Body of pancreas (tissue), 4 donors: ENCODE measurements around the gene UHMK1. TPM values are rescaled to one million over a fixed set of nuclear protein-coding genes. Genes with fewer than 3 reads are reported as not detected.

Experiments
- ATAC-seq: fragments of 150-250 bp; one replicate; pipeline ENCODE4 v1.9.1; 2016
- DNase-seq, 4 donors: peaks; one replicate each; pipeline ENCODE4 v3.0.0-alpha.2; 2019
- H3K27ac ChIP-seq, 4 donors: fragments of 200-600 bp; sonication (generic); 1 replicate in 3 of 4; 2 replicates in 1 of 4; pipeline versions ENCODE4 v1.5.1 to v1.6.1; 2016 to 2019; ENCODE audit warnings: mild to moderate bottlenecking in 1 of 4, mixed read lengths in 1 of 4, moderate library complexity in 1 of 4
- H3K27me3 ChIP-seq, 2 donors: fragments of 200-600 bp; sonication (generic); one replicate each; pipeline ENCODE4 v1.6.0; 2016; ENCODE audit warnings: mild to moderate bottlenecking in 1 of 2
- H3K36me3 ChIP-seq, 2 donors: fragments of 200-600 bp; sonication (generic); replicated peaks in 1 of 2; 2 replicates each; pipeline ENCODE4 v1.5.1; 2016; ENCODE audit warnings: low read depth in 2 of 2; ENCODE audit not compliant: insufficient read depth in 1 of 2
- H3K4me1 ChIP-seq: fragments of 200-600 bp; sonication (generic); one replicate; pipeline ENCODE4 v1.6.0; 2016
- H3K4me3 ChIP-seq, 2 donors: fragments of 200-600 bp; sonication (generic); 1 replicate in 1 of 2; 2 replicates in 1 of 2; pipeline ENCODE4 v1.5.1; 2016 to 2019
- H3K9me3 ChIP-seq, 3 donors: fragments of 200-600 bp; sonication (generic); 1 replicate in 2 of 3; 2 replicates in 1 of 3; pipeline ENCODE4 v1.5.1; 2016
- POLR2A ChIP-seq, 3 donors: fragments of 450-650 bp; IDR thresholded peaks; one replicate each; pipeline ENCODE4 v1.6.1; 2016; ENCODE audit warnings: antibody characterized with exemption in 3 of 3, mild to moderate bottlenecking in 2 of 3
- WGBS, 2 donors: methylation state at CpG; one replicate each; pipeline ENCODE4 v1.1.5; 2017; 5-methylcytosine and 5-hydroxymethylcytosine counted together
- intact Hi-C: fragments of 100-400 bp; cut with DNase I; formaldehyde crosslinking; loops from one replicate; pipeline ENCODE4 v1.15.1; 2023
- total RNA-seq, 2 donors: library from RNA; depleted of rRNA; stranded (reverse); fragments of >200 nt; gene quantifications; one replicate each; pipeline ENCODE4 v1.1.0, GENCODE V29; 2016
- TF ChIP-seq, protein P1 (sequence below), 7 experiments: fragments of 450-650 bp in 4 of 7; fragments of 200-600 bp in 3 of 7; sonication (generic) in 3 of 7; IDR thresholded peaks; one replicate each; pipeline ENCODE4 v1.5.1; 2016 to 2019; ENCODE audit warnings: antibody characterized with exemption in 7 of 7

The UHMK1 gene
- total RNA-seq, 2 donors from 2014 or later = 23.1 to 27.7 TPM

- no peaks in the 10 kb centered on the region for H3K27me3 ChIP-seq
- peak overlapping the region; percentile 52 to 92 (median 84) for H3K27ac ChIP-seq
- WGBS, 2 donors = 43 to 44% methylated on average over 13 of the region's 13 CpGs
- ATAC-seq = no peak
- peaks cover 0 to 3% (median 0%) of the 10 kb centered on the region in 3 donors for H3K9me3 ChIP-seq
- peaks cover 0 to 7% of the 10 kb centered on the region in 2 donors for H3K36me3 ChIP-seq
- TF ChIP-seq, protein P1, sequence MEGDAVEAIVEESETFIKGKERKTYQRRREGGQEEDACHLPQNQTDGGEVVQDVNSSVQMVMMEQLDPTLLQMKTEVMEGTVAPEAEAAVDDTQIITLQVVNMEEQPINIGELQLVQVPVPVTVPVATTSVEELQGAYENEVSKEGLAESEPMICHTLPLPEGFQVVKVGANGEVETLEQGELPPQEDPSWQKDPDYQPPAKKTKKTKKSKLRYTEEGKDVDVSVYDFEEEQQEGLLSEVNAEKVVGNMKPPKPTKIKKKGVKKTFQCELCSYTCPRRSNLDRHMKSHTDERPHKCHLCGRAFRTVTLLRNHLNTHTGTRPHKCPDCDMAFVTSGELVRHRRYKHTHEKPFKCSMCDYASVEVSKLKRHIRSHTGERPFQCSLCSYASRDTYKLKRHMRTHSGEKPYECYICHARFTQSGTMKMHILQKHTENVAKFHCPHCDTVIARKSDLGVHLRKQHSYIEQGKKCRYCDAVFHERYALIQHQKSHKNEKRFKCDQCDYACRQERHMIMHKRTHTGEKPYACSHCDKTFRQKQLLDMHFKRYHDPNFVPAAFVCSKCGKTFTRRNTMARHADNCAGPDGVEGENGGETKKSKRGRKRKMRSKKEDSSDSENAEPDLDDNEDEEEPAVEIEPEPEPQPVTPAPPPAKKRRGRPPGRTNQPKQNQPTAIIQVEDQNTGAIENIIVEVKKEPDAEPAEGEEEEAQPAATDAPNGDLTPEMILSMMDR (IDR thresholded peaks at IDR 0.05) = peak in 3 of 7 experiments; percentile 5 to 27 (median 18)
- no peak for TF ChIP-seq POLR2A (IDR thresholded peaks at IDR 0.05)
- intact Hi-C loops = no loop called here
- no peak for DNase-seq
- peaks cover 18% of the 10 kb centered on the region for H3K4me1 ChIP-seq
- H3K4me3 ChIP-seq = peak overlapping the region; percentile 78 to 99
Measured at GRCh38 chr1:162497104-162497722, 405 bp upstream of the UHMK1 start.

DNA sequence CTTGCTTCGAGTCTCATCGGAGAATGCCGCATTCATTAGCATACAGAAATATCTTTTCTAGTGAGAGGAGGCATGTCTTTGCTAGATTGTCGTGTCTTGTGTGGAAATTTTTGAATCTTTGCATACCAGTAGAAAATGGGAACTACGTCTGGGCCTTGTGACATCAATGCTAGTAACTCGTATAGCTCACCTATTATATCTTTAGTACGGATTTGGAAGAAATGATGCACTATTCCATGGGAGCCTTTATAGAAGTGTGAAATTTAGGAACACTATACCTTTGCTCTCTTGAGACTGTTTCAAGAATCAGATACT, 835 bp downstream of the UHMK1 start:
- H3K36me3 ChIP-seq = peaks cover 0 to 11% of the 10 kb centered on the region in 2 donors
- no peak for TF ChIP-seq POLR2A (IDR thresholded peaks at IDR 0.05)
- TF ChIP-seq, protein P1 (IDR thresholded peaks at IDR 0.05) = no peak
- intact Hi-C loops = no loop called here

GRCh38 chr1:162500805-162501204, 3.2 kb downstream of the UHMK1 start:
- no peak overlapping the region for H3K27ac ChIP-seq
- no peaks in the 10 kb centered on the region for H3K27me3 ChIP-seq
- H3K9me3 ChIP-seq = peaks cover 0 to 3% (median 0%) of the 10 kb centered on the region in 3 donors
- WGBS, 2 donors = 89 to 95% methylated on average over 2 of the region's 2 CpGs
- no peak for DNase-seq
- ATAC-seq = no peak
- H3K4me3 ChIP-seq = no peak overlapping the region
- peaks cover 18% of the 10 kb centered on the region for H3K4me1 ChIP-seq
- TF ChIP-seq, protein P1 (IDR thresholded peaks at IDR 0.05) = no peak
- TF ChIP-seq POLR2A (IDR thresholded peaks at IDR 0.05) = no peak
- intact Hi-C loops = no loop called here
- H3K36me3 ChIP-seq = peaks cover 0 to 20% of the 10 kb centered on the region in 2 donors

More for the DNA sequence above, 835 bp downstream of the UHMK1 start:
- peak overlapping the region in 3 of 4 donors; percentile 83 to 92 (median 84) for H3K27ac ChIP-seq
- DNase-seq (no peak), ATAC-seq (no peak)
- peaks cover 0 to 3% (median 0%) of the 10 kb centered on the region in 3 donors for H3K9me3 ChIP-seq
- H3K27me3 ChIP-seq = no peaks in the 10 kb centered on the region
- H3K4me1 ChIP-seq = peaks cover 18% of the 10 kb centered on the region
- H3K4me3 ChIP-seq = peak overlapping the region; percentile 78 to 99
- 1% methylated on average over 7 of the region's 7 CpGs for WGBS, 2 donors

DNA sequence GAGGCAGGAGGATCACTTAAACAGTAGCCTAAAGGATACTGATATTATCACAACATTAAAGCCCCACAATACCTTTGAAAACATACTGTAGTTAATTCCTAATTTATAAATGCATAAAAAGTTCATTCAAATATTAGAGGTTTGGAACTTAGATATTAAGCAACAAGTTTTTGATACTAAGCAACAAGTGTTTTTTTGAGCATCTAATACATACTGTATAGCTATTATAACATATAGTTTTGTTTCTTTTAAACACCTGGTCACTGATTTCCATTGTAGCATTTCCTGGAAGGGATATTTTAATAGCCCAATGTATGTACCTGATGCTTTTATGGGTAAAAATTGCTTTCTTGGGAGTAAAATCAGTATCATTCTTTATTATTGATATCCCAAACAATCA, 4.5 kb downstream of the UHMK1 start:
- peaks cover 0 to 3% (median 0%) of the 10 kb centered on the region in 3 donors for H3K9me3 ChIP-seq
- H3K4me1 ChIP-seq = peaks cover 14% of the 10 kb centered on the region
- H3K4me3 ChIP-seq = no peak overlapping the region
- TF ChIP-seq, protein P1 (IDR thresholded peaks at IDR 0.05) = no peak
- no peak for TF ChIP-seq POLR2A (IDR thresholded peaks at IDR 0.05)
- no peak overlapping the region for H3K27ac ChIP-seq
- H3K27me3 ChIP-seq = no peaks in the 10 kb centered on the region
- H3K36me3 ChIP-seq = peaks cover 0 to 20% of the 10 kb centered on the region in 2 donors
- ATAC-seq (no peak), DNase-seq (no peak)
- intact Hi-C loops = no loop called here

DNA sequence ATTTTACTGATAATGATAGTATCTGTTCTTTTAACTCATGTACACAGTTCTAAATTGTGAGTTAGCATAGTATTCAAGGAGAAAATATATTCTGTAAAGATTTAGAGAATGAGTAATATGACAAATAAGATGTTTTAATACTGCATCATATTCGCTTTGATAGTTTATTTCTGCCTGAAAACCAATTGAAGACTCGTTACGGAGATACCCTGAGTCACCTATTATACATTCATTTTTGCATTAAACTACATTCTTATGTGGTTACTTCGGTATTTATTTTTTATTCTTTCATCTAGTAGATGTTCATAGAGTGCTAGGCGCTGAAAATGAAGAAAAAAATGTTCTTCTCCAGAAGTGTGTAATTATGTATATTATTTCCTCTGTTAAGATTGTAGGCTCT, 5.3 kb downstream of the UHMK1 start:
- DNase-seq (no peak), ATAC-seq (no peak)
- intact Hi-C loops = no loop called here
- 96 to 98% methylated on average over 5 of the region's 5 CpGs for WGBS, 2 donors
- Histone ChIP-seq H3K9me3 (no peaks in the 10 kb centered on the region), H3K27me3 (no peaks in the 10 kb centered on the region), H3K27ac (no peak overlapping the region), H3K4me1 (peaks cover 11% of the 10 kb centered on the region), H3K4me3 (no peak overlapping the region), H3K36me3 (peaks cover 0 to 20% of the 10 kb centered on the region in 2 donors)
- TF ChIP-seq POLR2A (IDR thresholded peaks at IDR 0.05) = no peak
- TF ChIP-seq, protein P1 (IDR thresholded peaks at IDR 0.05) = no peak
